GM12878 (cell line): ENCODE results near the gene TNFRSF1A. TPM values are rescaled to one million over a fixed set of nuclear protein-coding genes. Genes with fewer than 3 reads are reported as not detected.

Experiments used
- ATAC-seq: fragments of 200-7000 bp; cut with Tn5 transposase; 3 replicates; pipeline ENCODE4 v1.9.1; 2020; ENCODE audit warnings: mild to moderate bottlenecking, moderate library complexity
- BruUV-seq: library from RNA; stranded (reverse); fragments of 400-500 nt; replicated peaks from 2 replicates; lab custom pipeline; 2021; lab: Mats Ljungman, UMichigan
- CTCF ChIA-PET: fragments of 300-600 bp; sonication (Branson Sonifier 250); formaldehyde crosslinking; extraction: SDS; loops from one replicate; lab custom pipeline; 2021; ENCODE audit warnings: inconsistent platforms; lab: Yijun Ruan, JAX
- POLR2A ChIA-PET: fragments of 350-600 bp; formaldehyde crosslinking; extraction: SDS; loops from one replicate; lab custom pipeline; 2021; ENCODE audit warnings: inconsistent platforms; lab: Charles Lee
- RAD21 ChIA-PET: fragments of 300-600 bp; sonication (Branson Sonifier 250); formaldehyde crosslinking; loops from one replicate; lab custom pipeline; 2023; ENCODE audit warnings: antibody characterized with exemption; ENCODE audit not compliant: unreplicated experiment; lab: Charles Lee
- SMC1A ChIA-PET: fragments of 300-600 bp; sonication (Branson Sonifier 250); formaldehyde crosslinking; loops from one replicate; lab custom pipeline; 2023; ENCODE audit not compliant: unreplicated experiment, uncharacterized antibody; lab: Charles Lee
- DNase-seq: peaks from one replicate; pipeline ENCODE4 v3.0.0-alpha.2; 2011; ENCODE audit warnings: low read depth, low spot score
- FAIRE-seq: peaks from 3 replicates; lab custom pipeline; 2011; peaks lifted over from hg19 to GRCh38; lab: Jason Lieb, UNC
- H2AFZ ChIP-seq: 2 replicates; pipeline ENCODE4 v1.6.0; 2011; ENCODE audit warnings: low read depth, low read length, control low read depth; ENCODE audit not compliant: control insufficient read depth
- H3K27ac ChIP-seq: 2 replicates; pipeline ENCODE4 v1.5.1; 2011; ENCODE audit warnings: control low read depth; ENCODE audit not compliant: control insufficient read depth, insufficient read depth
- H3K27me3 ChIP-seq, 2 experiments: replicated peaks in 1 of 2; 2 replicates each; pipeline versions ENCODE4 v1.6.0 to v1.6.1; 2011; ENCODE audit warnings: low read length in 1 of 2; ENCODE audit not compliant: control insufficient read depth in 2 of 2, insufficient read depth in 2 of 2
- H3K36me3 ChIP-seq, 2 experiments: 2 replicates each; pipeline ENCODE4 v1.5.1; 2011; ENCODE audit warnings: low read length in 1 of 2; ENCODE audit not compliant: control insufficient read depth in 2 of 2, insufficient read depth in 2 of 2
- H3K4me1 ChIP-seq: 2 replicates; pipeline ENCODE4 v1.6.1; 2011; ENCODE audit warnings: mild to moderate bottlenecking, low read length, moderate library complexity, mixed read lengths; ENCODE audit not compliant: control insufficient read depth, insufficient read depth
- H3K4me2 ChIP-seq: 2 replicates; pipeline ENCODE4 v1.6.0; 2011; ENCODE audit warnings: control low read depth; ENCODE audit not compliant: control insufficient read depth, insufficient read depth
- H3K4me3 ChIP-seq: fragments of 200-600 bp; sonication (generic); 2 replicates; pipeline ENCODE4 v1.5.1; 2016
- H3K79me2 ChIP-seq: 2 replicates; pipeline ENCODE4 v1.6.0; 2011; ENCODE audit warnings: low read length; ENCODE audit not compliant: control insufficient read depth, insufficient read depth
- H3K9ac ChIP-seq: 2 replicates; pipeline ENCODE4 v1.8.0; 2011; ENCODE audit warnings: low read length, control low read depth, mixed read lengths; ENCODE audit not compliant: control insufficient read depth, insufficient read depth
- H3K9me3 ChIP-seq: replicated peaks from 3 replicates; pipeline ENCODE4 v1.5.1; 2011; ENCODE audit warnings: mild to moderate bottlenecking, low read length; ENCODE audit not compliant: control insufficient read depth, insufficient read depth
- H4K20me1 ChIP-seq: 2 replicates; pipeline ENCODE4 v1.6.0; 2011; ENCODE audit not compliant: control insufficient read depth, insufficient read depth
- BRCA1 ChIP-seq: IDR thresholded peaks from 2 replicates; pipeline ENCODE4 v1.6.1; 2011; ENCODE audit warnings: low read depth, low read length, improper control_type of control experiment
- E2F4 ChIP-seq: IDR thresholded peaks from 2 replicates; pipeline ENCODE4 v1.6.1; 2012; ENCODE audit warnings: low read depth, low read length, improper control_type of control experiment
- EP300 ChIP-seq, 2 experiments: fragments of 150-350 bp in 1 of 2; IDR thresholded peaks; 2 replicates each; pipeline ENCODE4 v1.6.1; 2011 to 2012; ENCODE audit warnings: low read depth in 2 of 2, low read length in 2 of 2, borderline replicate concordance in 1 of 2, improper control_type of control experiment in 1 of 2, inconsistent platforms in 1 of 2; ENCODE audit not compliant: control insufficient read depth in 1 of 2
- IKZF2 ChIP-seq, 2 experiments: fragments of 450-650 bp; IDR thresholded peaks; 2 replicates each; pipeline ENCODE4 v1.6.1; 2017; ENCODE audit warnings: mild to moderate bottlenecking in 2 of 2, moderate library complexity in 2 of 2
- PML ChIP-seq: IDR thresholded peaks from 2 replicates; pipeline ENCODE4 v1.6.1; 2012; ENCODE audit warnings: low read length, inconsistent platforms
- POLR2AphosphoS2 ChIP-seq: IDR thresholded peaks from 2 replicates; pipeline ENCODE4 v1.6.1; 2011; ENCODE audit warnings: low read depth, mild to moderate bottlenecking, low read length, improper control_type of control experiment, moderate library complexity
- SPI1 ChIP-seq: IDR thresholded peaks from 2 replicates; pipeline ENCODE4 v1.6.1; 2011; ENCODE audit warnings: low read depth, mild to moderate bottlenecking, low read length, moderate library complexity, borderline replicate concordance; ENCODE audit not compliant: insufficient read depth
- SRF ChIP-seq, 2 experiments: IDR thresholded peaks; 2 replicates each; pipeline ENCODE4 v1.6.1; 2011; ENCODE audit warnings: low read depth in 2 of 2, low read length in 2 of 2, mild to moderate bottlenecking in 1 of 2, moderate library complexity in 1 of 2
- TAF1 ChIP-seq: IDR thresholded peaks from 2 replicates; pipeline ENCODE4 v1.6.1; 2011; ENCODE audit warnings: mild to moderate bottlenecking, low read depth, low read length, borderline replicate concordance
- ZBED1 ChIP-seq: IDR thresholded peaks from 2 replicates; pipeline ENCODE4 v1.6.1; 2016; ENCODE audit warnings: borderline replicate concordance
- ZBTB4 ChIP-seq: fragments of 450-650 bp; formaldehyde crosslinking; IDR thresholded peaks from 2 replicates; pipeline ENCODE4 v1.4.0; 2022; ENCODE audit warnings: mild to moderate bottlenecking, moderate library complexity
- WGBS: methylation state at CpG from one replicate; pipeline ENCODE4 v1.1.6; 2016; ENCODE audit warnings: low lambda C conversion rate; ENCODE audit not compliant: insufficient replicate concordance, insufficient coverage; ENCODE audit errors: missing lambda C conversion rate; 5-methylcytosine and 5-hydroxymethylcytosine counted together
- in situ Hi-C: fragments of 300-500 bp; cut with MboI; formaldehyde crosslinking; loops from 9 replicates; pipeline ENCODE4 v1.14.3; 2018; ENCODE audit warnings: mixed read lengths
- intact Hi-C: fragments of 100-400 bp; cut with micrococcal nuclease; formaldehyde crosslinking; loops from one replicate; pipeline ENCODE4 v1.14.2; 2022; ENCODE audit not compliant: unreplicated experiment
- polyA plus RNA-seq, 11 experiments: library from polyadenylated mRNA; depleted of rRNA in 4 of 11; unstranded in 6 of 11; stranded (reverse) in 5 of 11; fragments of >200 nt; fragmentation: Nextera tagmentation in 4 of 11; fragmentation: Illumina TruSeq in 1 of 11; extraction: Ambion mirVana in 4 of 11; extraction: Trizol in 1 of 11; gene quantifications; 1 replicate in 1 of 11; 2 replicates in 10 of 11; pipeline versions ENCODE4 v1.2.1 to v1.2.3, GENCODE V29; 2011 to 2016; ENCODE audit warnings: inconsistent platforms in 2 of 11, missing spikeins in 2 of 11, low read depth in 1 of 11
- total RNA-seq, 4 experiments: library from RNA; depleted of rRNA in 3 of 4; stranded (reverse); fragments of >200 nt in 3 of 4; fragmentation: Illumina TruSeq in 1 of 4; extraction: Trizol in 1 of 4; gene quantifications; 2 replicates each; pipeline versions ENCODE4 v1.2.1 to v1.2.3, GENCODE V29; 2013 to 2021
- TF ChIP-seq, protein P1 (sequence below): fragments of 450-650 bp; IDR thresholded peaks from 2 replicates; pipeline ENCODE4 v1.6.1; 2018; ENCODE audit warnings: mild to moderate bottlenecking, low read depth, moderate library complexity; ENCODE audit not compliant: partially characterized antibody
- TF ChIP-seq, protein P2 (sequence below): fragments of 450-650 bp; IDR thresholded peaks from 2 replicates; pipeline ENCODE4 v1.6.1; 2016; ENCODE audit warnings: mild to moderate bottlenecking

TNFRSF1A gene
- total and polyA plus RNA-seq, 10 of the 15 experiments (the other 5 are each of a cell fraction or from before 2014, with no cell fraction given), result 0.24 to 16.5 (median 13.0) TPM

- TF ChIP-seq, protein P1, sequence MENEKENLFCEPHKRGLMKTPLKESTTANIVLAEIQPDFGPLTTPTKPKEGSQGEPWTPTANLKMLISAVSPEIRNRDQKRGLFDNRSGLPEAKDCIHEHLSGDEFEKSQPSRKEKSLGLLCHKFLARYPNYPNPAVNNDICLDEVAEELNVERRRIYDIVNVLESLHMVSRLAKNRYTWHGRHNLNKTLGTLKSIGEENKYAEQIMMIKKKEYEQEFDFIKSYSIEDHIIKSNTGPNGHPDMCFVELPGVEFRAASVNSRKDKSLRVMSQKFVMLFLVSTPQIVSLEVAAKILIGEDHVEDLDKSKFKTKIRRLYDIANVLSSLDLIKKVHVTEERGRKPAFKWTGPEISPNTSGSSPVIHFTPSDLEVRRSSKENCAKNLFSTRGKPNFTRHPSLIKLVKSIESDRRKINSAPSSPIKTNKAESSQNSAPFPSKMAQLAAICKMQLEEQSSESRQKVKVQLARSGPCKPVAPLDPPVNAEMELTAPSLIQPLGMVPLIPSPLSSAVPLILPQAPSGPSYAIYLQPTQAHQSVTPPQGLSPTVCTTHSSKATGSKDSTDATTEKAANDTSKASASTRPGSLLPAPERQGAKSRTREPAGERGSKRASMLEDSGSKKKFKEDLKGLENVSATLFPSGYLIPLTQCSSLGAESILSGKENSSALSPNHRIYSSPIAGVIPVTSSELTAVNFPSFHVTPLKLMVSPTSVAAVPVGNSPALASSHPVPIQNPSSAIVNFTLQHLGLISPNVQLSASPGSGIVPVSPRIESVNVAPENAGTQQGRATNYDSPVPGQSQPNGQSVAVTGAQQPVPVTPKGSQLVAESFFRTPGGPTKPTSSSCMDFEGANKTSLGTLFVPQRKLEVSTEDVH, result no peak
- TF ChIP-seq PML (no peak), ZBED1 (no peak), SRF (IDR thresholded peaks at IDR 0.05; ENCODE audit: low read depth in 2 of 2, low read length in 2 of 2) (no peak)
Measured at GRCh38 chr12:6322352-6322751, 19.5 kb downstream of the TNFRSF1A start (continued).

- ChIA-PET POLR2A (interaction anchor here (1.3 to 2.2 kb wide), 4 partner anchors 8 to 149 kb away, joined by 3 to 14 read pairs (median 4); partner anchors contain the start of gene VAMP1), SMC1A (interaction anchor here (0.9 to 2.5 kb wide), 6 partner anchors 13 to 217 kb away, joined by 3 to 32 read pairs (median 10); partner anchors contain the start of gene TAPBPL), CTCF (interaction anchor here (1.0 to 2.1 kb wide), 6 partner anchors 15 to 143 kb away, joined by 3 to 48 read pairs (median 4); no protein-coding TSS in a partner anchor), RAD21 (interaction anchor here (0.9 to 2.0 kb wide), 5 partner anchors 8 to 171 kb away, joined by 4 to 14 read pairs (median 4); partner anchors contain the start of gene MRPL51)
- Histone ChIP-seq H3K79me2 (no peaks in the 10 kb centered on the region), H3K4me1 (peaks cover 31% of the 10 kb centered on the region), H4K20me1 (no peaks in the 10 kb centered on the region), H3K27ac (no peak overlapping the region), H3K9ac (no peak overlapping the region), H2AFZ (no peak overlapping the region), H3K4me3 (no peak overlapping the region), H3K9me3 (no peaks in the 10 kb centered on the region), H3K4me2 (no peak overlapping the region), H3K27me3 (no peaks in the 10 kb centered on the region), H3K36me3 (no peaks in the 10 kb centered on the region)
- BruUV-seq, result no TSS peak
- FAIRE-seq, result no peak
- DNase-seq, result no peak
- intact Hi-C loops (loop anchor here (2.0 to 5.0 kb wide), 2 partner anchors 101 to 145 kb away; no protein-coding TSS in a partner anchor), in situ Hi-C loops (no loop called here)
- no peak for ATAC-seq
- WGBS, result 65% methylated on average over 6 of the region's 6 CpGs
- TF ChIP-seq EP300 (IDR thresholded peaks at IDR 0.05; ENCODE audit: borderline replicate concordance in 1 of 2, control insufficient read depth in 1 of 2, low read depth in 2 of 2, low read length in 2 of 2) (no peak), IKZF2 (IDR thresholded peaks at IDR 0.05) (no peak), BRCA1 (no peak), SPI1 (no peak), ZBTB4 (no peak), POLR2AphosphoS2 (no peak), TAF1 (no peak), E2F4 (no peak)
- TF ChIP-seq, protein P2, sequence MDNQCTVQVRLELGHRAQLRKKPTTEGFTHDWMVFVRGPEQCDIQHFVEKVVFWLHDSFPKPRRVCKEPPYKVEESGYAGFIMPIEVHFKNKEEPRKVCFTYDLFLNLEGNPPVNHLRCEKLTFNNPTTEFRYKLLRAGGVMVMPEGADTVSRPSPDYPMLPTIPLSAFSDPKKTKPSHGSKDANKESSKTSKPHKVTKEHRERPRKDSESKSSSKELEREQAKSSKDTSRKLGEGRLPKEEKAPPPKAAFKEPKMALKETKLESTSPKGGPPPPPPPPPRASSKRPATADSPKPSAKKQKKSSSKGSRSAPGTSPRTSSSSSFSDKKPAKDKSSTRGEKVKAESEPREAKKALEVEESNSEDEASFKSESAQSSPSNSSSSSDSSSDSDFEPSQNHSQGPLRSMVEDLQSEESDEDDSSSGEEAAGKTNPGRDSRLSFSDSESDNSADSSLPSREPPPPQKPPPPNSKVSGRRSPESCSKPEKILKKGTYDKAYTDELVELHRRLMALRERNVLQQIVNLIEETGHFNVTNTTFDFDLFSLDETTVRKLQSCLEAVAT, result no peak
Measured at GRCh38 chr12:6321905-6322304, 20.0 kb downstream of the TNFRSF1A start.
